G401.6 (cell line): ENCODE data around the gene XG.
"Not testable (repeated sequence)": the region's sequence is repeated elsewhere in the genome, so short reads cannot be mapped to it uniquely, and the experiment has no call there.

Source experiments
- FAIRE-seq: peaks from 2 replicates; lab custom pipeline; 2012; peaks lifted over from hg19 to GRCh38; lab: Jason Lieb, UNC

Gene XG, protein sequence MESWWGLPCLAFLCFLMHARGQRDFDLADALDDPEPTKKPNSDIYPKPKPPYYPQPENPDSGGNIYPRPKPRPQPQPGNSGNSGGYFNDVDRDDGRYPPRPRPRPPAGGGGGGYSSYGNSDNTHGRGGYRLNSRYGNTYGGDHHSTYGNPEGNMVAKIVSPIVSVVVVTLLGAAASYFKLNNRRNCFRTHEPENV

DNA sequence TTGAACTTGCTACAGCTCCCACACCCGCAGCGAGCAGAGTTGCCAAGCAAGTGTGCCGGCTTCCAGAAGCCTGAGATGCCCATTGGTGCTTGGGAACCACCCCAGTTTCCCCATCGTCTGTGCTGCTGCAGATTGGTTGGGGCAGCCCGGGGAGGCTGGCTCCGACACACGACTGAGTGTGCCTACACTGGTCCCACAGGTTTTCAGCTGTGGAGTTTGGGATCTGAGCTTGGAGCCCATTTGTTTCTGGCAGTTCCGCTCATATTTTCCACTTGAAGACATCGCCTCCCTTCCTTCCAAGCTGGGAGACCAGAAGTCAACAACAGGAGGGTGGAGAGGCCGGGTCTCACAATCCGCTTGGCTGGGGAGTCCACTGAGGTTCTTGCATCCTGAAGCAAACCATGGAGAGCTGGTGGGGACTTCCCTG is at the start of gene XG:
TSS of gene XG (plus strand) at position 167 of the 427 bp plus-strand sequence. CDS start at position 402, 235 bp downstream.
- not testable (repeated sequence) for FAIRE-seq

DNA sequence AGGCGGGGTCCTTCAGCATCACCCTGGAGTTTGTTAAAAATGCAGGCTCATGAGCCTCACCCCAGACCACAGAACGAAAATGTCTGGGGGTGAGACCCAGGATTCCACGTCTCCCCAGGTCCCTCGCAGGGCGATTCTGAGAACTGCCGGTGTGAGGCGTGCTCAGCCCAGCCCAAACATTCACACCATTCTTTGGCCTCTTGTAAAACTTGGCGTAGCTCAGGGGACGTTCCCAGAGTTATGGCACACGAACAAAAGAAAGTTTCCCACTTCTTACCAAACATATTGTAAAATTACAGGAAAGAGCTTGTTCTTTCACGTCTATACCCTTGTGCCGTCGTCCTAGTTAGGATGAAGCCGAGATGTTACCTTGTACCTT is 47.9 kb upstream of the XG start:
- FAIRE-seq, result no peak

DNA sequence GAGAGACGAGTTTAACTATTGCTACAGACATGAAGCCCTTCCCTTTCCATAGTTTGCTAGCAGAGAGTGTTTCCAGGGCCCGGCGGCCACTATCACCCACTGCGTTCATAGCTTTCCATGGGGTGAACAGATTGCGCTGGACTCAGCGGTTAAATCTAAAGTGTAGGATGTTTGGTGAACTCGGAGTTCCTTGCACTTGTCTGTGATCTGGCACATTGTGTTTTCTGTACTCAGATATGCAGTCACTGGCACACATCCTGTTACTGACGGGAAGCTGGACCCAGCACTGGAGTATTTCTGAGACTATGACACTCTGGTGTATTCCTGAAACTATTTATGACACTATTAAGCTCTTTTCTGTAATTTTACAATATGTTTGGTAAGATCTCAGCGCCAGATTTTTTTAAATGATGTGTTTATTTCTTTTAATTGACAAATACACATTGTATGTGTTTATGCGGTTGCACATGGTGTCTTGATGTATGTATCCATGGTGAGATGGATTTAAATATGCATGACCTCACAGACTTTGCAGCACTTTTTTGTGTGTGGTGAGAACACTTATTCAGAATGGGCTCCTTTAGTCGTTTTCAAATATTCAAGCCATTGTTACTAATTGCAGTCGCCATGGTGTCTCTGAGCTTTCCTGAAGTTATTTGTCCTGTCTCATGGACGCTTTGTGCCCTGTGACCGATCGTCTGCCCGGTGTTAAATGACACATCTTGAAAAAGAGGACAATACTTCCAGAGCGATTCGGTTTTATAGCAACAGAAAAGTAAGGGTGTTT is 46.6 kb upstream of the XG start:
- FAIRE-seq, result no peak

DNA sequence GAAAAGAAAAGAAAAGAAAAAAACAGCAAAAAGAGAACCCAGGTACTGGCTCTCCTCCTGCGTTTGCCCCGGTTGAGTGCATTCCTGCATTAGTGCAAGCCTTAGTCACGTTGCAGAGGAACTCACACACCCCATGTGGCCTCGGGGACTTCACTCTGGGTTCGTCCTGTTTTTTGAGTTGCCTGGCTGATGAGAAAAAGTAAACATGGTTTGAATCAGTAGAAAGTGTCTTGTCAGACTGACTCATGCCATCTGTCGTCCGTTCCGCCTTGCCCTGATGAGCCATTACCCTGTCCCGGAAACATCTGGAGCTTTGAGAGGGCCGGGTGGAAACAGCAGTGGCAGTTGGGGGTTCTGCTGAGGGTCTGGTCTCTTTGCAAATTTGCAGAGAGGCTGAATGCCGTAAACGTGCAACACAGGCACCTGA is 44.5 kb upstream of the XG start:
- no peak for FAIRE-seq

DNA sequence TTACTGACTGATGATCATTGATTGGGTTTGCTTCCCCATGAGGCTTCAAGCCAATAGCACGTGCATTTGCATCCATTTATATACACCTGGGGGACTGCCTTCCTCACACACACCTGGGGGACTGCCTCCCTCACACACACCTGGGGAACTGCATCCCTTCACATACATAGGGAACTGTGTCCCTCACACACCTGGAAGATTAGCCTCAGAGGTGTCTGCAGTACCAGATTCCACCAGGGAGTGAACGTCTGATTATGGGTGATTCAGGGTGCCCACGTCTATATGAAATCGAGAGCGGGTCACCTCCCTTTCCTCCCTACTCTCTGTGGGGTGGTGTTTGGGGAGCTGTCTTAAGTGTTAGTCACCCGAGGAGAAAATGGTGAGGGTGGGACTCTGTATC is 43.8 kb upstream of the XG start:
- no peak for FAIRE-seq

DNA sequence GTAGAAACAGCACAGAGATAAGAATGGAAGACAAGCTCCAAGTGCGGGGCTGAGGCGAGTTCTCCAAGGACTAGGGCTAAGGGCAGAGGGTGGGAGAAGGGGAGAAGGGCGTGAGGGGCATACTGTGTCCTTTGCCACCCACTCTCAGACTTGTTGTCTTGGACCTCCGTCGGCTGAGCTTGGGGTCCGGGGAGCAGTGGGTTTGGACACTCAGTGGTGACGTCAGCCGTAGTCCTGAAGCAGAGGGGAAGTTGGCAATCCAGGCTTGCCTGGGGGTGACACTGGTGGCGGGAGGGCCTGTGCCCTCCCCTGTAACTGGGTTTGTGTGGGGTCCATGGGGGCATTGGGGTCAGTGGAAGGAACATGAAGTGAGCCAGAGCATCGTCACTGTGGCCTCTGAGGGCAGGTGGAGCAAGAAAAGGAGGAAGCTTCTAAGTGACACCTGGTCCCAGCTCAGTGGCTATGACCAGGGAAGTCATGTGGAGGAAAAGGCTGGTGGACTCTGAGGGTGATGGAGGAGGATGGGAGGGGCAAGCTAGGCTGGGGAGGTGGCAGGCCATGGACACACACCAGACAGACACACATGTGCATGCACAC is 43.1 kb upstream of the XG start:
- no peak for FAIRE-seq

DNA sequence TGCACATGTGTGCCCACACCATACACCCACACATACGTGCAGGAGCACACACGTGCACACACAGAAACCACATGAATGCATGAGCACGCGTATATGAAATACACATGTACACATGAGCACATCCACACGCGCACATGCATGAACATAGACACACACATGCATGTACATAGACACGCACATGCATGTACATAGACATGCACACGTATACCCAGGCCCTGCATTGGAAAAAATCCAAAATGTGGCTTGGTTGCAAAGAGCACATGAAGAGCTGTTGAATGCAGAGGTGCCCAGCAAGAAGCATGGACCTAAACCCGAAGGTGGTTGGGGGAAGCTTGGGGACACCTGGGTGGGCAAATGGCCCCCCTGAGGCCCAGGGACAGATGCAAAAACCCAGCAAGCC is 42.3 kb upstream of the XG start:
- no peak for FAIRE-seq

DNA sequence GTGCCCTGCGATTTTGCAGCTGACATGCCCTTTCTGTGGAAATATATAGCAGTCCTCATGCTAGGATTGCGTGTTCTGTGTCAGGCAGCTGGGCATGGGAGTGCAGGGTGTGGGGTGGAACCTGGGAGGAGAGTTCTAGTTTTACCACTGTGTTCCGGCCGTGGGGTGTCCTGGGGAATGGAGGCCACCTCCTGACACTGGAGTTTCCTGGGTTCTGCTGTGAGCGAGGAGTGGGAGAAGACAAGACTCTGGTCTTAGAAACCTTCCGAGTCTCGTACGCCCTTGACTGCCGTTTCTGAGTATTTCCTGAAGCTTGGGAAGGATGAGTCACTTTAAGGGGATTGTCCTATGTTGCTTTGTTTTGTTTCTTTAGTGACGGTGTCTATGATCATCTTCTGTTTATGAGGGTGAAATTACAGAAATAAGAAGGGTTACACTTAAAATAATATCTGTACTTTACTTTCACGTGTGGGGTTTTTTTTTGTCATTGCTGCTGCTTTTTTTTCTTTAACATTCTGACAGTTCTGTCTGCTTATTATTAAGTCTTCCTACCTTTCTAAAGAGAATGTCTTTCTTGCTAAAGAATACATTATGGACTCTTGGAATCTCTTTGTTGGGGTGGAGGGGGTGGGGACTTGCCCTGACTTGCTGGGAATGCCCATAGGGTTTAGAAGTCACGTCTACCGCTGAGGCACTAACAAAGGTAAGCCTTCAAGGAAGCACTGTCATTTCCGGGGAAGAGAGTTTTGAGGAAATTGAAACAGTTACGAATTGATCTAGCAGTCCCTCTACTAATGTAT is 41.6 kb upstream of the XG start:
- FAIRE-seq, result no peak

DNA sequence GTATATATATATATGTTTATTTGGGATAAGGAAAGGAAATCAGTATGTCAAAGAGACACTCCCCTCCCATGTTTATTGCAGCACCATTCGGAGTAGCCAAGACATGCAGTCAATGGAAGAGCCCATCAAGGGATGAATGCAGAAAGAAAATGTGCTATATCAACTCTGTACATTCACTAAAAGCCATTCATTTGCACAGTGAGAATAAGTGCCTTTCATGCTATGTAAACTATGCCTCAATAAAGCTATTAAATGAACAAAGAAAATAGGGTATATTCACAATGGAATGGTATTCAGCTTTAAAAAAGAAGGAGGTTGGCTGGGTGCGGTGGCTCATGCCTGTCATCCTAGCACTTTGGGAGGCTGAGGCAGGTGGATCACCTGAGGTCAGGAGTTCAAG is 40.4 kb upstream of the XG start:
- no peak for FAIRE-seq

DNA sequence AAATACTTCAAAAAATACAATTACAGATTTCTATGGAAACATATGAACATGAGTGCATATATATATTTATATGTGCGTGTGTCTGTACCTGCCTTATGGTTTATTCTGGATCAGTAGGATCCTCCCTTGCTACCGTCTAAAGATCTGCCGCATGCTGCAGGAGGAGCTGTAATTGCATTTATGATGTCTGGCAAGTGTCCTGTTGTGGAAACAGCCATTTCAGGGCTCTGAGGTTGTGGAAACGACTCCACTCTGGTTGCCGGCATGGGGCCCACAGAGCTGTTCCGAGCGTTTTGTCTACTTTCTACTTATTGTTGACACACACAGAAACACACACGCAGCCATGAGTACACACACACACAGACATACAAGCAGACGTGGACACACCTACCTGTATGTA is 39.4 kb upstream of the XG start:
- FAIRE-seq, result no peak

DNA sequence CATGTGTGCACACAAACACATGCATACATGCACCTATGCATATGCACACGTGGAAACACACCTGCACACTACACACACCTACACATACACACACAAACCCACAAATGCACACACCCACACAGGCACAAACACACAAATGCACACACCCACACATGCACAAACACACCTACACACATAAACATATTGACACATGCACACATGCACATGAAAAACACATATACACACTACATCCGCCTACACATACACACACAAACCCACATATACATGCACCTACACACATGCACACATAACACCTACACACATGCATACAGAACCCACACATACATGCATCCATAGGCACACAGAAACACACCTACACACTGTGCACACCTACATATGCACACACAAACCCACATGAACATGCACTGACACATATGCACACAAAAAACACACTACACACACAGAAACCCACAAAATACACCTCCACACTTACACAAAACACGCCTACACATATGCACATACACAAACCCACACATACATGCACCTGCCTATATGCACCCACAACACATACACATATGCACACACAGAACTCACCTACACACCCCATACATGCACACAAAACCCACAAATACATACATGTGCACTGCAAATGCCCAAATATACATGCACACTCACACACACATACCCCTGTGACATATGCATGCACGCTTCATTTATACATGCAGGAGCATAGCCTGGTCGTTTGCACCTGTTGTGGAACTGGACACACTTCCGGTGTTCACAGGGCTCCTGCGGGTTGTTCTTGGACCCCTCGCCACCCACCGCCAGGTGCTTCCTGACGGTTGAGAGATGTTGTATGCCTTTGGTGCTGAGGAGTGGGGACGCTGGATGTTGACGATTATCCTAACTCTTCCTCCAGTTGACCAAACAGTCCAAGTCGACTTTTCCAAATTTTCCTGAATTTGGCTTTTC is 38.7 kb upstream of the XG start:
- no peak for FAIRE-seq

DNA sequence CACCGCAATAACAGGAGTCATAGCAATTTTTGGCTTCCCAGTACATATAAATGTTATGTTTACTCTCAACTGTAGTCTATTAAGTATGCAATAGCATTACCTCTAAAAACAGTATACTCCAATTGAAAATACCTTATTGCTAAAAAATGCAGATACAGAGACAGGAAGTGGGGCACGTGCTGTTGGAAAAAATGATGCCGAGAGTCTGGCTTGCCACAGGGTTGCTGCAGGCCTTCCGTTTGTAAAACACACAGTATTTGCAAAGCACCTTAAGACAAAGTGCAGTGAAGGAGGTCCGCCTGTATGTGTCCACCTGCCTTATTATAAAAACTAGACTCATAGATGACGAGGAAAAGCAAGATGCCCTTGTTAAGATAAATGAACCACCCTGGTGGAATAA is 37.3 kb upstream of the XG start:
- FAIRE-seq, result no peak

DNA sequence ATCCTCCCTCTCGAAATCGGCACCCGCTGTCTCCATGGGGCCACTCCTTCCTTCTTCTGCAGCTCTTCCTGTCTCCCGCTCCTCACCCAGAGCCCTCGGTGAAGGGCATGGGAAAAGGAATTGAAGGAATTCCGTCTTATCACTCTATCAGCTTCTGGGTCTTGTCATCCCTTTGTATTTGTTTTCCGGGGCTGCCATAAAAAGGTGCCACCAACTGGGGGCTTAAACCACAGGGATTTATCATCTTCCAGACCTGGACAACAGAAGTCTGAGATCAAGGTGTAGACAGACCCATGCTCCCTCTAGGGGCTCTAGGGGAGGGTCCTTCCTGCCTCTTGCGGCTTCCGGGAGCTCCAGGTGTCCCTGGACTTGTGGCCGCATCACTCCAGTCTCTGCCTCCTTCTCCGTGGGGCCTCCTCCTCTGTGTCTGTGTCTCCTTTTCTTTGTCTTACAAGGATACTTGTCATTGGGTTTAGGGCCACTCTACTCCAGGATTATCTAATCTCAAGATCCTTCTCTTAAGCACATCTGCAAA is 36.7 kb upstream of the XG start:
- FAIRE-seq, result no peak

DNA sequence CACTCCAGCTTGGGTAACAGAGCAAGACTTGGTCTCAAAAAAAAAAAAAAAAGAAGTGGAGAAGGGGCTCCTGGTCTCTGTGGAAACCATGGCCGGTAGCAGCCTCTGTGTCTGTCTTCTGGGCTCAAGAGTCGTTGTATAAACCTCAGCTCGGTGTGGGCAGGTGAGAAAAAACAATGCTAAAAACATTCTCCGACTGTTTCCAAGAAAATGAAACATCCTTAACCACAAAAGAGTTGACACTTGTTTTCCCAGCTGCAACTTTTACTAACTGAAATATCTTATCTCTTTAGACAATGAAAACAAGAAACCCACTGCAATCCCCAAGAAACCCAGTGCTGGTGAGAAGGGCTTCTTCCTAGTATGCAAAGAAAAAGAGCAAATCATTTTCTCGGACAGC is 34.5 kb upstream of the XG start:
- FAIRE-seq, result no peak

DNA sequence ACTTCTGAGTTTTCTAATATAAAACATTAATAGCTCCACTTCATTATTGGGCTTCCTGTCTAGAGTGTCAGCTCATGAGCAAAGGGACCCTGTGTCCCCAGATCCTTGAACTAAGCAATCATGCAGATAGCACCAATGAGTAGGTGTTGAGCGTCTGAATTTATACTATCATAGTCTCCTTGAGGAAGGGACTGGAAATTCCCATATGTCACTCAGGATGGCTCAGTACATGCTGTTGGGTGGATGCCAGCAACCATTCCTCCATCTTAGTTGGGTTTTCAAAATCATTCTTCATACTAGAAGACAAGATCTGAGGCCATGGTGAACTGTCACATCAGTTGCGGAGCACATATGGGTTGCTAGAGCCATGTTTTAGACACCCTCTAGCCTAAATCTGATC is 33.0 kb upstream of the XG start:
- FAIRE-seq, result no peak

DNA sequence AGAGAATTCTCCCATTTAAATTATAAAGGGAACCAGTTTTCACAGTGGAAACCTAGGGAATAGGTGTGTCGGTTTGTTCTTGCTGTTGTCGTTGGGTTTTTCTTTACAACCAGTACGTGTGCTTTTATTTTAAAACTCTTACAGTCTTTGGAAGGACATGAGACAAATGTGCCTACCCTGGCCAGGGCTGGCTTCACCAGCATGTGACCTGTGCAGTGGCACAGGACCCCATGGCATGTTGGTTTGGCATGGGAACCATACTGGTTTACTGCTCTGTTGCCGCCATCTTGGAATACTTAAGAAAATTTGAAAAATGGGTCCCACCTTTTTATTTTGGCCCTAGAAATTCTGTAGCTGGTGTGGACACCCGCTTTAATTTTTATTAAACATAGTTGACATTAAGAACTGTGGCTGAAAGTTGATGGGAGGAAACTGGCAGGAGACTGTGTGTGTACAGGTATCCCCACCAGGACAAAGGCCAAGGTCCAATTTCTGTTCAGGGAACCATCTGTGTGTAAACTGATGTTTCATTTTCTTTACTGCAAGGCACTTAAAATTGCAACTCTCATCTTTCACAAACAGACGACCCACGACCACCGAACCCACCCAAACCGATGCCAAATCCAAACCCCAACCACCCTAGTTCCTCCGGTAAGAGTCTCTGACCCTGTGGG is 31.9 kb upstream of the XG start:
- no peak for FAIRE-seq

DNA sequence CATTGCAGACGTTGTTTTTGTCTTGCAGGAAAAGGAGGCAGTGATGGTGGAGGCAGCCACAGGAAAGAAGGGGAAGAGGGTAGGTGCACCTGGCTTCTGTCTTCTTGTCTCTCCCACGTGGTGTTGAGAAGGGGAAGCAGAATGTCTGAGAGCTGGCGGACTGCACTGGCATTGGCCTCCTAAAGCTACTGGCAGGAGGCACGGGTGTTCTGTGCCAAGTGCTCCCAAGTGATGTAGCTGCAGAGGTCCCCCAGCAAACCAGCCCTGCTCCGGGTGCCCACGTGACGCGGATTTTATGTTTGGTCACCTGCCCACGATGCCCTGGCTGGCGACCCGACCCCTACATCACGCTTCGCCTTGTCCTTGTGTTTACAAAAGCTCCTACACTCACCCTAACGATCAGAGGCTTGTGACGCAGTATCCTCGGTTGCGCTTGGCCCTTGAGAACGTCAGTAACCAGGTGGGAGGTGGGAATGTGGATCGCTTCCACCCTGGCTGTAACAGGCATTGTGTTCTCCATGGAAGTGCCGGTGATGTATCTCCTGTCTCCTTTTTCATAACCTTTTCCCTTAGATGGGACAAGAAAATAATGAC is 28.5 kb upstream of the XG start:
- FAIRE-seq, result no peak

DNA sequence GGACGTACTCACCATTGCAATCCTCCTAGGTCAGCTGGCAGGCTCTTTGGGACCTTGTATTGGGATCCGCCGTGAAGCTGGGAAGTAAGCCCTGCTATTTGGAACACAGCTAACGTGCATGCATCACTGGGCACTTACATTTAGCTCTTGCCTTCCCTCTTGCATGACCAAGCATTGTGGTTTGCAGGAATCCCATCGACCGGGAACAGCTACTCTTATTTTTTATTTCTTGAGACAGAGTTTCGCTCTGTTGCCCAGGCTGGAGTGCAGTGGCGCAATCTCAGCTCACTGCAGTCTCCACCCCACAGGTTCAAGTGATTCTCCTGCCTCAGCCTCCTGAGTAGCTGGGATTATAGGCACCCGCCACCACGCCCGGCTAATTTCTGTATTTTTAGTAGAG is 24.6 kb upstream of the XG start:
- FAIRE-seq, result not testable (repeated sequence)

DNA sequence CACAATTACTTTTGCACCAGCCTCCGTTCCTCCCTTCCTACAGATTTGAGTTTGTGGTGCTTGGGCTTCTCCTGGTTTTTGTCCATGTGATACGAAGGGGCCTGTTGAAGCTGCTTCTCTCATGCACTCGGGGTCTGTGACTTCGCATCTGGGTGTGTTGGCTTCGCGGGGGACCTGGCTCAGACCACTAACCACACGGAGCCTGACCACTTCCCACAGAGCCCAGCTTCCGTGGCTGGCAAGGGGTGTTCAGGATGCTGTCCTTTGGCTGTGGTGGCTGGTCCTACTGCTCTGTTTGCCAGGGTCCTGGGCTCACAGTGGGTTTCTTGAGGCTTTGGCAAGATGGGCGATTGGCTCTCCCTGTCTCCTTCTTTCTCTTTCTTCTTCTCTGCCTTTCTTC is 19.8 kb upstream of the XG start:
- FAIRE-seq, result no peak

DNA sequence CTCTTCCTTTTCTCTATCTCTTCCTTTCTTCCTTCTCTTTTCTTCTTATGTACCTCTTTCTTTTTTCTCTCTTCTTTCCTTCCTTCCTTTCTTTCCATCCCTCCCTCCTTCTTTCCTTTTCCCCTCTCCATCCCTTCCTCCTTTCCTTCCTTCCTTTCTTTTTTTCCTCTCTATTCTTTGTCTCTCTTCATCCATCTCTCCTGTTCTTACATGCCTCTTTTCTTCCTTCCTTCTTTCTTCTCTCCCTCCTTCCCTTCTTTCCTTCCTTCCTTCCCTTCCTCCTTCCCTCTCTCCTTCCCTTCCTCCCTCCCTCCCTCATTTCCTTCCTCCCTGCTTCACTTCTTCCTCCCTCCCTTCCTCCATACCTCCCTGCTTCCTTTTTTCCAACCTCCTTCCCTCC is 19.2 kb upstream of the XG start:
- no peak for FAIRE-seq

DNA sequence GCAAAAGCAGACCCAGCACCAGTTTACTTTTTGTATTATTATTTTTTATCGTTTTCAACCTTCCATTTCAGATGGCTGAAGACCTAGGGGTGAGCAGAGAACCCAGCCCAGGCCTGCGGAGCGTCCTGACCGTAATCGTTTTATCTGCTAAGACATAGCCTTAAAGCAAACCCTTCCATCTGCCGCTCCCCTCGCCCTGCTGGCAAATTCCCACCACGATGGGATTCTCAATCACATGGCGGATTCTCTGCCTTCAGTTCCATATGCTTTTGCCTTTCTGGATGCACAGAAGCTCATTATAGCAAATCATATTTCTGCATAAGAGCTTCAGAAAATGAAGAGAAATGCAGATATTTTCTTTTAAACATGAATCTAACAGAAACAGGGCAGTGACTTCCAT is 18.6 kb upstream of the XG start:
- no peak for FAIRE-seq
